K562 (cell line): ENCODE data around the gene TSTD1. TPM values are rescaled to one million over a fixed set of nuclear protein-coding genes. Genes with fewer than 3 reads are reported as not detected.
A peak's percentile ranks its signal among the peaks of the same experiment; 100 is the strongest.

ENCODE experiments used
- ATF7 ChIP-seq: fragments of 450-650 bp; IDR thresholded peaks from 2 replicates; pipeline ENCODE4 v1.7.1; 2014; ENCODE audit warnings: mild to moderate bottlenecking, moderate library complexity
- CGGBP1 ChIP-seq: fragments of 250-450 bp; sonication (Bioruptor Pico); IDR thresholded peaks from 2 replicates; pipeline ENCODE4 v1.9.0; 2021; ENCODE audit warnings: mild to moderate bottlenecking
- COPS2 ChIP-seq: fragments of 450-650 bp; conservative IDR thresholded peaks from 2 replicates; pipeline ENCODE4 v1.6.1; 2016; ENCODE audit warnings: mild to moderate bottlenecking, moderate library complexity
- CREB1 ChIP-seq, 2 experiments: sonication (generic) in 1 of 2; formaldehyde crosslinking in 1 of 2; IDR thresholded peaks; 2 replicates each; pipeline versions ENCODE4 v1.6.1 to v1.8.0; 2012 to 2022; ENCODE audit warnings: inconsistent platforms in 1 of 2, mild to moderate bottlenecking in 1 of 2, missing genetic modification reagents in 1 of 2, moderate library complexity in 1 of 2
- EHMT2 ChIP-seq: fragments of 450-650 bp; IDR thresholded peaks from 2 replicates; pipeline ENCODE4 v1.6.1; 2018; ENCODE audit warnings: antibody characterized with exemption
- FIP1L1 ChIP-seq: fragments of 200-400 bp; formaldehyde crosslinking; IDR thresholded peaks from 2 replicates; pipeline ENCODE4 v1.6.1; 2018; ENCODE audit warnings: mild to moderate bottlenecking, low read depth, low read length; ENCODE audit not compliant: poor library complexity, severe bottlenecking
- GATA2 ChIP-seq: sonication (generic); formaldehyde crosslinking; IDR thresholded peaks from 2 replicates; pipeline ENCODE4 v1.4.0; 2020; ENCODE audit warnings: mild to moderate bottlenecking, missing genetic modification reagents
- GTF2E2 ChIP-seq: fragments of 200-800 bp; sonication (Bioruptor generic); IDR thresholded peaks from 2 replicates; pipeline ENCODE4 v1.6.1; 2016; ENCODE audit warnings: missing genetic modification characterization, missing compliant biosample characterization
- GTF3C2 ChIP-seq: IDR thresholded peaks from 3 replicates; pipeline ENCODE4 v1.6.1; 2011; ENCODE audit warnings: borderline replicate concordance, mild to moderate bottlenecking, moderate library complexity; ENCODE audit not compliant: insufficient read length; ENCODE audit errors: extremely low read depth
- HDAC2 ChIP-seq: fragments of 450-650 bp; IDR thresholded peaks from 2 replicates; pipeline ENCODE4 v1.6.1; 2016; ENCODE audit warnings: mild to moderate bottlenecking
- RAD51 ChIP-seq: fragments of 450-650 bp; IDR thresholded peaks from 2 replicates; pipeline ENCODE4 v1.7.1; 2016; ENCODE audit warnings: low read depth, mild to moderate bottlenecking, borderline replicate concordance
- SMAD4 ChIP-seq: fragments of 250-450 bp; sonication (Bioruptor Pico); conservative IDR thresholded peaks from 2 replicates; pipeline ENCODE4 v1.8.0; 2021; ENCODE audit warnings: inconsistent platforms, mild to moderate bottlenecking, moderate library complexity
- SP2 ChIP-seq: IDR thresholded peaks from 2 replicates; pipeline ENCODE4 v1.6.1; 2011; ENCODE audit warnings: mild to moderate bottlenecking, low read depth, low read length, moderate library complexity; ENCODE audit not compliant: poor library complexity, severe bottlenecking; ENCODE audit errors: extremely low read depth
- STAT5A ChIP-seq: IDR thresholded peaks from 2 replicates; pipeline ENCODE4 v1.6.1; 2012; ENCODE audit warnings: low read length, inconsistent platforms, borderline replicate concordance
- TARDBP ChIP-seq: fragments of 450-650 bp; IDR thresholded peaks from 2 replicates; pipeline ENCODE4 v1.6.1; 2016
- THRAP3 ChIP-seq: fragments of 450-650 bp; IDR thresholded peaks from 2 replicates; pipeline ENCODE4 v1.6.1; 2016; ENCODE audit warnings: mild to moderate bottlenecking, inconsistent platforms, borderline replicate concordance
- VEZF1 ChIP-seq: fragments of 200-800 bp; sonication (Bioruptor generic); IDR thresholded peaks from 2 replicates; pipeline ENCODE4 v1.6.1; 2017; ENCODE audit warnings: missing genetic modification characterization, missing compliant biosample characterization
- ZNF408 ChIP-seq: fragments of 250-450 bp; sonication (Bioruptor Pico); IDR thresholded peaks from 2 replicates; pipeline ENCODE4 v1.4.0; 2020; ENCODE audit warnings: low read depth, mild to moderate bottlenecking, moderate library complexity
- ZNF79 ChIP-seq: fragments of 250-450 bp; sonication (Bioruptor Pico); IDR thresholded peaks from 2 replicates; pipeline ENCODE4 v1.4.0; 2020; ENCODE audit warnings: low read depth, mild to moderate bottlenecking, moderate library complexity
- polyA plus RNA-seq, 8 experiments: library from polyadenylated mRNA; depleted of rRNA in 4 of 8; stranded (reverse) in 5 of 8; unstranded in 3 of 8; fragments of >200 nt; fragmentation: Nextera tagmentation in 2 of 8; fragmentation: Illumina TruSeq in 1 of 8; extraction: Ambion mirVana in 2 of 8; extraction: Trizol in 1 of 8; gene quantifications; 2 replicates each; pipeline versions ENCODE4 v1.2.1 to v1.2.3, GENCODE V29; 2011 to 2014; ENCODE audit warnings: inconsistent platforms in 1 of 8, missing spikeins in 1 of 8
- total RNA-seq, 7 experiments: library from RNA; depleted of rRNA in 6 of 7; stranded (reverse); fragments of >200 nt in 6 of 7; fragmentation: Illumina TruSeq in 2 of 7; extraction: Trizol in 2 of 7; gene quantifications; 2 replicates each; pipeline versions ENCODE4 v1.2.1 to v1.2.3, GENCODE V29; 2011 to 2021; ENCODE audit warnings: low replicate concordance in 1 of 7
- TF ChIP-seq, protein P1 (sequence below): fragments of 450-650 bp; IDR thresholded peaks from 2 replicates; pipeline ENCODE4 v1.6.1; 2018; ENCODE audit warnings: mild to moderate bottlenecking, low read depth; ENCODE audit not compliant: partially characterized antibody

TSTD1 gene
- total and polyA plus RNA-seq, 9 of the 15 experiments (the other 6 are each of a cell fraction or from before 2014, with no cell fraction given) = 0.23 to 0.53 TPM; not detected in 7

DNA sequence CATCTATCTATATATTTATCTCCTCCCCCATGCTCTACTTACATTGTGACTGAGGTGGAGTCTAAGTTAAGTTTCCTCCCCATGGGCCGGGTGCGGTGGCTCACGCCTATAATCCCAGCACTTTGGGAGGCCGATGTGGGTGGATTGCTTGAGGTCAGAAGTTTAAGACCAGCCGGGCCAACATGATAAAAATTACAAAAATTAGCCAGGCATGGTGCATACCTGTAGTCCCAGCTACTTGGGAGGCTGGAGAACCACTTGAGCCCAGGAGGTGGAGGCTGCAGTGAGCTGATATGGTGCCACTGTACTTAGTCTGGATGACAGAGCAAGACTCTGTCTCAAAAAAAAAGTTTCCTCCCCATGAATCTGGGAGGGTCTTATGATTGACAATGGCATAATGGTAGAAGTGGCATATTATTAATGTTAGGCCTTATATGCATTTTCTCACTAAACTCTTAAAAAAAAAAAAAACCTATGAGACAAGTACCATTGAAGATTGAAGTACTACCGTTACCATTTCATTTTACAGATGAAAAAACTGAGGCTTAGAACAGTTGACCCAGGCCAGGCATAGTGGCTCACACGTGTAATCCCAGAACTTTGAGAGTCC lies 29.1 kb downstream of the TSTD1 start (continued):
- TF ChIP-seq FIP1L1 = no peak
- TF ChIP-seq GTF3C2 = no peak
- TF ChIP-seq, protein P1, sequence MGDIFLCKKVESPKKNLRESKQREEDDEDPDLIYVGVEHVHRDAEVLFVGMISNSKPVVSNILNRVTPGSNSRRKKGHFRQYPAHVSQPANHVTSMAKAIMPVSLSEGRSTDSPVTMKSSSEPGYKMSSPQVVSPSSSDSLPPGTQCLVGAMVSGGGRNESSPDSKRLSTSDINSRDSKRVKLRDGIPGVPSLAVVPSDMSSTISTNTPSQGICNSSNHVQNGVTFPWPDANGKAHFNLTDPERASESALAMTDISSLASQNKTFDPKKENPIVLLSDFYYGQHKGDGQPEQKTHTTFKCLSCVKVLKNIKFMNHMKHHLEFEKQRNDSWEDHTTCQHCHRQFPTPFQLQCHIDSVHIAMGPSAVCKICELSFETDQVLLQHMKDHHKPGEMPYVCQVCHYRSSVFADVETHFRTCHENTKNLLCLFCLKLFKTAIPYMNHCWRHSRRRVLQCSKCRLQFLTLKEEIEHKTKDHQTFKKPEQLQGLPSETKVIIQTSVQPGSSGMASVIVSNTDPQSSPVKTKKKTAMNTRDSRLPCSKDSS = no peak
- TF ChIP-seq ZNF408 (CRISPR knock-in tag) = no peak
- TF ChIP-seq GATA2 (CRISPR knock-in tag) = peak; percentile 49; the same call in 1 of the 2 replicates
- TF ChIP-seq STAT5A = peak; percentile 79
- no peak for TF ChIP-seq ATF7
- no peak; the same call in 1 of the 2 replicates for TF ChIP-seq CREB1 (IDR thresholded peaks at IDR 0.05)
- no peak for TF ChIP-seq CREB1 (CRISPR knock-in tag; IDR thresholded peaks at IDR 0.05)
- 0 out of 2 replicates have a peak, but pooled peaks have one; percentile 50 for TF ChIP-seq VEZF1
- no peak for TF ChIP-seq GTF2E2 (tag)
- TF ChIP-seq ZNF79 = no peak
- no peak for TF ChIP-seq EHMT2
- no peak for TF ChIP-seq COPS2
- TF ChIP-seq TARDBP = no peak
- TF ChIP-seq THRAP3 = no peak
- peak; percentile 43; the same call in 1 of the 2 replicates for TF ChIP-seq HDAC2
- no peak for TF ChIP-seq CGGBP1 (CRISPR knock-in tag)
- TF ChIP-seq RAD51 = 0 out of 2 replicates have a peak, but pooled peaks have one; percentile 7
- TF ChIP-seq SP2 = no peak
- peak; percentile 72 for TF ChIP-seq SMAD4 (CRISPR knock-in tag)
